T-helper 17 cell (primary cell): ENCODE results near the gene PTPRM. TPM values are rescaled to one million over a fixed set of nuclear protein-coding genes. Genes with fewer than 3 reads are reported as not detected.

Source experiments
- ATAC-seq: fragments of 150-1000 bp; cut with Tn5 transposase; 2 replicates; pipeline ENCODE4 v1.10.0; 2021; ENCODE audit warnings: mild to moderate bottlenecking, moderate library complexity
- DNase-seq, 3 donors: peaks; one replicate each; pipeline versions ENCODE4 v3.0.0 to v3.0.0-alpha.2; 2020 to 2021
- H3K9me3 ChIP-seq: one replicate; pipeline ENCODE4 v1.7.0; 2013; ENCODE audit warnings: low read length, mild to moderate bottlenecking; ENCODE audit not compliant: control insufficient read depth, poor library complexity, severe bottlenecking
- H3K27ac Mint-ChIP-seq: one replicate; pipeline ENCODE4 v1.8.0; 2022; ENCODE audit warnings: mild to moderate bottlenecking, moderate library complexity, mixed read lengths
- H3K27me3 Mint-ChIP-seq: one replicate; pipeline ENCODE4 v1.8.0; 2022; ENCODE audit warnings: mixed read lengths
- H3K36me3 Mint-ChIP-seq: one replicate; pipeline ENCODE4 v1.8.0; 2022; ENCODE audit warnings: low read depth, mixed read lengths
- H3K4me1 Mint-ChIP-seq: one replicate; pipeline ENCODE4 v1.8.0; 2022; ENCODE audit warnings: mild to moderate bottlenecking, mixed read lengths
- H3K4me3 Mint-ChIP-seq: one replicate; pipeline ENCODE4 v1.8.0; 2022; ENCODE audit warnings: mild to moderate bottlenecking, moderate library complexity, mixed read lengths
- total RNA-seq, 4 donors: library from RNA in 2 of 4; stranded (reverse) in 2 of 4; gene quantifications; one replicate each; pipeline ENCODE4 v1.2.3 and lab custom pipeline; 2022 to 2026

The PTPRM gene
- total RNA-seq, 2 donors from 2014 or later: 25.6 to 44.8 TPM

DNA sequence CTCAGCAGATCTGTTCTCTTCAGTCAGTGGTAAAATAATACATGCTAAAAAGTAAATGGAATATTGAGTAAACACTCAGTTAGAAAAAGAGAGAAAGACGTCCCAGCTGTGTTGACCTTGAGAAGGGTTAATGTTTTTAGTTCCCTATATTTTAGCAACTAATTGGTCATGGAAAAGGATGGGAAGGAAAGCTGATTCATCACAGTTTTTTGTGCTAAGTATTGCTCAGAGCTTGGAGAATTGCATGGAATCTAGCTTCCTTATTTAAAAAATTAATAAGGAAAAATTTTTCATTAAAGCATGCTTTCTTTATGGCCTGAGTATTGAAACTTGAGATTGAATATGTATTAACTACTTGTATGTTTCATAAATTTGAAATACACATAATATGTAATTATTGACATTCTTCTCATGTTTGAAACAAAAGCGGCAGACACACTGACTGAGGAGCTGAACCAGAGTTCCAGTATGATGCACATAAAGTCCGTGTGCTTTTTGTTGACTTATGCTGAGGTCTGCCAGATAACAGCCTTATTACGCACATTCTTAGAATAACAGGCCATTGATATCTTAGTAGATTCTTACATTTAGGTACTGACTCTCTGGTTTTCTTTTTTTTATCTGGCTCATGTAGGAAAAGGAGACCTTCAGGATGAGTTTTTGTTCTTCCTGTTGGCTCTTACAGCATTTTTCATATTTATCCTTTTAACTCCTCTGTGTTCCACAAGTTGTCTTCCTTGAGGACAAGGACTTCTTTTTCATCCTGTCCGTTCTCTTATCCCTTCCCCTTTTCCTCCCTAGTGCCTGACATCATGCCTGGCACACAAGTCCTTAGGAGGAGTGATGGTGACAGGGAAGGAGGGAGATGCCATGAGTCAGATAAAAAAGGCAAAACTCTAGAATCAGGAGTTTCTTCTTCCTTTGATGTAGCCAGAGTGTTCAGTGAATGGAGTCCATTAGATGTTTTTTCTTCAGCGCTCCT, 194.1 kb downstream of the PTPRM start:
- DNase-seq: no peak
- Mint-ChIP-seq H3K36me3 (no peaks in the 10 kb centered on the region), H3K4me1 (no peaks in the 10 kb centered on the region), H3K27me3 (no peaks in the 10 kb centered on the region), H3K27ac (no peak overlapping the region), H3K4me3 (no peak overlapping the region)
- no peak for ATAC-seq
- no peaks in the 10 kb centered on the region for H3K9me3 ChIP-seq

DNA sequence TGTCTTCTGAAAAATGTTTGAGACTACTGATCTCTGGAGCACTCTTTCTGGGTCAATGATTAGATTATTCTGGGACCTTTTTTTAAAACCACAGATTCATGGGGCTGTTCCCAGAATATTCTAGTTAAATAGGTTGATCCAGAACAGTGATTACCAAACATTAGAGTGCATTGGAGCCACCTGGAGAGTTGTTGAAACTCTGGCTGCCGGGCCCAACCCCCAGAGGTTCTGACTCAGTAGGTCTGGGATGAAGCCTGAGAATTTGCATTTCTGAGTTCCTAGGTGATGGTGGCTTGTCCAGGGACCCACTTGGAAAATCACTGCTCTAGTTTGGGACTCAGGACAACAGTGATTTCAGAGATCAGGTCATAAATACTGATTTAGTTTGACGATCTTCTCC, 197.3 kb downstream of the PTPRM start:
- Mint-ChIP-seq H3K27ac (no peak overlapping the region), H3K27me3 (no peaks in the 10 kb centered on the region), H3K4me3 (no peak overlapping the region), H3K36me3 (no peaks in the 10 kb centered on the region), H3K4me1 (no peaks in the 10 kb centered on the region)
- DNase-seq: no peak
- no peaks in the 10 kb centered on the region for H3K9me3 ChIP-seq
- no peak for ATAC-seq

DNA sequence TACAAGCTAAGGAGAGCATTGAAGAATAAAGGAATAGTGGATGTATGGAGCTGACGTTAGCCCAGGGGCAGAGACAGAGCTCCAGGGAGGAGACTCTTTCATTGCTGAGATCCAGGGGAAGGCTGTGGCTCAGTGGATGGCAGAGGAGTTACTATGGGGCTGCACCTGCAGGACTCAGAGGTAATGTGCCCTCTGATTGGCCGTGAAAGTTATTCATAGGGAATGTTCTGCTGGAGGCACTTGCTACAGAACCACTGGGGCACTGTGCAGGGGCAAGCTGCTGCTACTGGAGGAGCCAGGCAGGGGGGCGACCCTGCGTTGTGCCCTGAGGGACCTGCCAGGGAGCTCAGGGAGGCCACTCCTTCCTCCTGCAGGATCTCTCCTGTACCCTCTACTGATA, 199.2 kb downstream of the PTPRM start:
- H3K9me3 ChIP-seq: no peaks in the 10 kb centered on the region
- no peaks in the 10 kb centered on the region for H3K4me1 Mint-ChIP-seq
- ATAC-seq (no peak), DNase-seq (no peak)
- H3K27ac Mint-ChIP-seq: no peak overlapping the region
- H3K27me3 Mint-ChIP-seq: no peaks in the 10 kb centered on the region
- H3K4me3 Mint-ChIP-seq: no peak overlapping the region
- H3K36me3 Mint-ChIP-seq: no peaks in the 10 kb centered on the region

DNA sequence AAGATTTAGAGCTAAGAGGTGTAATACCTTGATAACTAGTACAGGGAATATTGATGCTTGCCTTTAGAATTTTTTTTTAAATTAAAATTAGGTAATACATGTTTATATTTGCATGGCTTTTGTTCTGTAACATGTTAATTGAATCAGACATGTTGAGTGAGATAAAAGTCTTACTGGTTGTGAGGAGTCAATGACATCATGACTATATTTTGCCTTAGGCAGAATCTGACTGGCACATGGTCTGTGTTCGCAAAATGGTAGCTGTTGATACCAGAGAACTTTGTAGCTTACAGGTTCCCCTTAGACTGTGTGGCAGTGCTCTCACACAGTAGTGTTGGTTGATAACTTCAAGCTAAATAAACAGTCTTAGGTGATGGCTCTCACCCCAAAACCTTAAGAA, 199.7 kb downstream of the PTPRM start:
- Mint-ChIP-seq H3K4me1 (no peaks in the 10 kb centered on the region), H3K27ac (no peak overlapping the region), H3K27me3 (no peaks in the 10 kb centered on the region), H3K4me3 (no peak overlapping the region), H3K36me3 (no peaks in the 10 kb centered on the region)
- no peaks in the 10 kb centered on the region for H3K9me3 ChIP-seq
- ATAC-seq (no peak), DNase-seq (no peak)

DNA sequence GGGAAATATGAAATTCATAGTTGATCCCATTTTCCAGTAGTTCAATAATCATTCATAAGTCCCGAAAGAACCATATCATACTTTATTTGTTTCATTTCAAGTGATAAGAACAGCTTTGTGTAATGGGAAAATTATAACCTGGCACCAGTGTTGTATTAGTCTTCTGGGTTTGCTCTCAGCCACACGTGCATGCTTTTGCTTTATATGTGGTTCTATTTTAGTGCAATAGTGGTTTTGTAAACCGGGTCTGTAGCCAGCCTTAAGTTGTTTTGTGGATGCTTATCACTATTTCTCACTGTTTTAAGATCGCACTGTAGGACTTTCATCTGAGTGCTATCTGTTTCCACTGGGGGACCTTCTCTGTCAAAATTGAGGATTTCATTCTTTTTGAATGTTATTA, 203.8 kb downstream of the PTPRM start:
- H3K27me3 Mint-ChIP-seq: no peaks in the 10 kb centered on the region
- H3K4me3 Mint-ChIP-seq: no peak overlapping the region
- H3K9me3 ChIP-seq: no peaks in the 10 kb centered on the region
- ATAC-seq (no peak), DNase-seq (no peak)
- no peak overlapping the region for H3K27ac Mint-ChIP-seq
- no peaks in the 10 kb centered on the region for H3K36me3 Mint-ChIP-seq
- H3K4me1 Mint-ChIP-seq: no peaks in the 10 kb centered on the region

DNA sequence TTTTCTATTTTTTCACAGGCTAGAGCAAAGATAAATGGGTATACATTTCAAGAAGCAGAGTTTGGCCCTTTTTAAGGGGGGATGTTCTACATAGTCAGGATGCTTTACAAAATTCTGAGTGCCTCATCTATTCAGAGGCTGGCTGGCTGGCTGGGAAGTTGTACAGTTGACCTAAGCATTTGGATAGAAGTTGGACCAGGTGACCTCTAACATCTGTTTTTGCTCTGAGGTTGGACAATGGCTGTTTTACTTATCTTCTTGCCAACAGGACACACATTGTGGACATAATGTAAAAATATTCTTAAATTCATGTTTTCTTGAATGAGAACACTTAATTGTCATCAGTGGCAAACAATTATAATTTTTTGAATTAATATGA, 205.4 kb downstream of the PTPRM start:
- H3K27me3 Mint-ChIP-seq: no peaks in the 10 kb centered on the region
- DNase-seq (no peak), ATAC-seq (no peak)
- H3K27ac Mint-ChIP-seq: no peak overlapping the region
- no peaks in the 10 kb centered on the region for H3K36me3 Mint-ChIP-seq
- H3K4me1 Mint-ChIP-seq: no peaks in the 10 kb centered on the region
- no peak overlapping the region for H3K4me3 Mint-ChIP-seq
- H3K9me3 ChIP-seq: no peaks in the 10 kb centered on the region

DNA sequence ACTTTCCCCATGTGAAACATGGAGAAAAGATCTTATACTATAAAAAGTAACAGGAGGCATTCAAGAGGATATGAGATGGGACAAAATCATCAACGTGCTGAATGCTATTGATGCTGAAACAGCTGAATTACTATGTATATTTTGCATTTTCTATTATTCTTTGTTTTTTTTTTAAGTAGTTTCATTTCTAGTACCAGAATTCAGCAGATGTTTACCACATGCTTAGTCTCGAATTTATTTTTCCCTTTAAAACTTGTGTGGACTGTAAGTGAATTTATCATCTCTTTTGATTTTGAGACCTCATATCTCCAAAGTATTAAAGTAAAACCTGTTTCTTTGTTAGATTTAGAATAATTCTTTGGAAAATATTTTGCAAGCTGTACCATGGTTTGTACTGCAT, 205.8 kb downstream of the PTPRM start:
- H3K4me1 Mint-ChIP-seq: no peaks in the 10 kb centered on the region
- H3K36me3 Mint-ChIP-seq: no peaks in the 10 kb centered on the region
- H3K9me3 ChIP-seq: no peaks in the 10 kb centered on the region
- ATAC-seq: no peak
- H3K27ac Mint-ChIP-seq: no peak overlapping the region
- H3K4me3 Mint-ChIP-seq: no peak overlapping the region
- DNase-seq: no peak
- no peaks in the 10 kb centered on the region for H3K27me3 Mint-ChIP-seq

DNA sequence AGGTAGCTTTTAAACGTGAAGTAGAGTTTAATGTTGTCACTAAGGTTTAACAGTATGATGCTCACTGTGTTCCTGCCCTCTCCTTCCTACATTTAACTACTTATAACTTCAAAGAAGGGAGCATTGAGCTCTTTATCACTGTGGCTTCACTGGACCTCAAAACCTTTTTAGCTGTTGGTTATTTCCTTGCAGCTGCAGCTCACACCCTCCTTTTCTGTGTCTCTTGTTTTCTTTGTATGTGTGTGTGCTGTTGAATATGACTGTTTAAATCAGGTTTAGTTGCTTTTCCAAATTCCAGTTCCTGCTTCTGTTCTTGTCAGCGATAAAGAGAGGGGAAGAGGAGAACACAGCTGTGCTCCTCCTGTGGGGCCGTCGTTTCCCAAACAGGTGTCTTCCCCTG, 208.0 kb downstream of the PTPRM start:
- H3K4me3 Mint-ChIP-seq: no peak overlapping the region
- no peak for DNase-seq
- no peaks in the 10 kb centered on the region for H3K4me1 Mint-ChIP-seq
- H3K27ac Mint-ChIP-seq: no peak overlapping the region
- no peaks in the 10 kb centered on the region for H3K36me3 Mint-ChIP-seq
- H3K27me3 Mint-ChIP-seq: no peaks in the 10 kb centered on the region
- H3K9me3 ChIP-seq: no peaks in the 10 kb centered on the region
- ATAC-seq: no peak

DNA sequence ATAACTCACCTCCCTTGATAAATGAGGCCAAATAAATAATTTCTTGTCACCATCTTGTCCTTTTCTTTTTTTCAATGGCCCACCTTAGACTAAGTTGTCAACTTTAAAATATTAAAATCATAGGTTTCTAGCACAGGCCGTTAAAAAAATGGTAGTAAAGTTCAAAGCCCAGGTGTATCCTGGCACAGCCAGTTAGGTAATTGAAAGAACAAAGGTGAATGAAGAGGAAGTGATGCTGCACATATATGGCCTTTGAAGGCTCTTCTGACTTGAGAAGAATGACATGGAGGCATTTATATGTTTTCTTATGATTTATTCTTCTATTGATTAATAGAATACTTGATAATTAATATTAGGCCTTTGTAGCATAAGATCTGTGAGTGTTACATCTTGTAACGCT, 208.7 kb downstream of the PTPRM start:
- no peak for DNase-seq
- Mint-ChIP-seq H3K27me3 (no peaks in the 10 kb centered on the region), H3K36me3 (no peaks in the 10 kb centered on the region), H3K4me1 (no peaks in the 10 kb centered on the region), H3K4me3 (no peak overlapping the region), H3K27ac (no peak overlapping the region)
- ATAC-seq: no peak
- no peaks in the 10 kb centered on the region for H3K9me3 ChIP-seq

DNA sequence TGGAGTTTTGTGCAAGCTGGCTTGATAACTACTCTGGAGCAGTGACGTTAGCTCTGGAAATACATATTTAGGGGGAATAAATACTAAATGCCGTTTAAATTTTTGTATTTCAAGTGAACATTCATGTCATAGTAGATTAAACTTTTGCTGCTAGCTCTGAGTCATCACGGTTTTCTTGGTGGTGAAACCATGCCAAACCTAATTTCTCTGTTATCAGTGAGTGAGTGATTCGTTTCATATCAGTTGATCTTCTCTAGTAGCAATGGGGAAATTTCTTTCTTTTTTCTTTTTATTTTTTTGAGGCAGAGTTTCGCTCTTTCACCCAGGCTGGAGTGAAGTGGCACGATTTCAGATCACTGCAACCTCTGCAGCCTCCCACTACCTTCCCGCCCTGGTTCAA, 211.1 kb downstream of the PTPRM start:
- Mint-ChIP-seq H3K27me3 (no peaks in the 10 kb centered on the region), H3K27ac (no peak overlapping the region), H3K4me3 (no peak overlapping the region), H3K4me1 (no peaks in the 10 kb centered on the region), H3K36me3 (no peaks in the 10 kb centered on the region)
- ATAC-seq: no peak
- H3K9me3 ChIP-seq: no peaks in the 10 kb centered on the region
- DNase-seq: no peak

DNA sequence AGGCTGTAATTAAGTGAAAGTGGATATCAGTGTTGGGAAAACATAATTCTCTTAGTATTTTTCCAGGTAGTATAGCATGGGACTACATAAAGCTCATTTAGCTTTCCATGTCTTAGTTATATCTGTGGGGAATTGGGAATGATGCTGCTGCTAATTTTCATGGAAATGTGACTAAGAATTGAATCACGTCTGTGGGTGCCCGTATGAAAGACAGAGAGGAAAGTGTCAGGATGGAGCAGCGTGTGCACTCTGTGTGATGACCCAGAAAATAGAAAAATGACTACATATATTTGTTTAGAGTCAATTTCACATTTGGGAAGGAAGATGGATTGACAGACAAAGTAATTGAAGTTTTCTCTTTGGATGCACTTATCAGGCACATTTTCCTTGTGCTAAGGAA, 212.1 kb downstream of the PTPRM start:
- Mint-ChIP-seq H3K27me3 (no peaks in the 10 kb centered on the region), H3K27ac (no peak overlapping the region), H3K36me3 (no peaks in the 10 kb centered on the region), H3K4me1 (no peaks in the 10 kb centered on the region), H3K4me3 (no peak overlapping the region)
- DNase-seq: no peak
- no peak for ATAC-seq
- H3K9me3 ChIP-seq: no peaks in the 10 kb centered on the region

DNA sequence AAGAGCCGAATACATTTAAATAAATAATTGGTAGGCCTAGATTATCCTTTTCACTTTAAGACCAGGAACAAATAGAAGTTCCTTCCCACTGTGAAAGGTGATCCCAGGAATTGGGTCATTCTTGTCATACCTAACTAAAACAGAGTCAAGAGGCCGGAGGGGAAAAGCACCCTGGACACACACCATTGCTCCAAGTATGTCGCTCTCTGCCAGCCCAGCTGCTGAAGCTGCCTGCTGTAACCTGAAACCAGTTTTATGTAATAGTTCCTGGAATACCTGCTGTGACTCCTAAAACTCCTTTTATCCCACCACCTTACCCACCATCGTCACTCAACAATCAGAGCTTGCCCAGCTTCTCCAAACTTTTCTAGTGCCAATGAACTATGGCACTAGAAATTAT, 217.1 kb downstream of the PTPRM start:
- Mint-ChIP-seq H3K4me3 (no peak overlapping the region), H3K4me1 (no peaks in the 10 kb centered on the region), H3K27ac (no peak overlapping the region), H3K36me3 (no peaks in the 10 kb centered on the region), H3K27me3 (no peaks in the 10 kb centered on the region)
- ATAC-seq (no peak), DNase-seq (no peak)
- no peaks in the 10 kb centered on the region for H3K9me3 ChIP-seq

DNA sequence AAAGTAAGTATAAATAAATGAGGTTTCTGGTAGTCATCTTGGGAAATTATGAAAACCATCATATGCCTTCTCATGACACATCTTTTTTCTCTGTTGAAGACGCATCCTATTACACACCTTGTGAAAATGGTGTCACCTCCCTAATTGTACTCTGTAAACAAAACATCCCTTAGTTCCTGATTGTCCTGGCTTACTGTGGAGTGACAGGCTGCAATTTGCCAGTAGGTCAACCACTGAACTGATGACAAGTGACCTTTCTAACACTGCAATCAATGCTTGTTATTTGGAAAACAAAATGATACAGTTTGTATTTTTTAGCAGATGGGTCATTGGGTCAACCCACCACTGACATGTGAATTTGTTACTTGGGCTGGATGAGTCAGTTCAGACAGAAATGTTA, 219.5 kb downstream of the PTPRM start:
- H3K27ac Mint-ChIP-seq: no peak overlapping the region
- H3K36me3 Mint-ChIP-seq: no peaks in the 10 kb centered on the region
- no peaks in the 10 kb centered on the region for H3K27me3 Mint-ChIP-seq
- no peak for ATAC-seq
- H3K4me3 Mint-ChIP-seq: no peak overlapping the region
- H3K4me1 Mint-ChIP-seq: no peaks in the 10 kb centered on the region
- H3K9me3 ChIP-seq: no peaks in the 10 kb centered on the region
- DNase-seq: no peak

DNA sequence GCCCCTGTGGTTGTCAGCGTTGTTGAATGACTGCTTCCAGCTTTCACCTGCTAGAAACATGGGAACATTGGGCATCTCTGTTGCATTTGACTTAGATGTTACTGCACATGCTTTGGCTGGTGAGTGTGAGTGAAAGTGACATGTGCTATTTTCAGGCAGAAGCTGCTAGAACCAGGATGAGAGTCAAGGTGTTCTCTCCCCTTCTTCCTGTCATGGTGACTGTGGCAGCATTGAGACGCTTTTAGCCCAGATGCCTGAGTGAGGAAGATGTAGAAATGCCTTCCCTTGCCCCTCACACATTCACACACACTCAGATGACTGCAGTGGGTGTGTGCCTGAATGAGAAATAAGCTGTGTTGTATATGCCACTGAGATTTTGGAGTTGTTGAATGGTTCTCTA, 220.2 kb downstream of the PTPRM start:
- no peaks in the 10 kb centered on the region for H3K36me3 Mint-ChIP-seq
- ATAC-seq (no peak), DNase-seq (no peak)
- no peaks in the 10 kb centered on the region for H3K4me1 Mint-ChIP-seq
- no peak overlapping the region for H3K27ac Mint-ChIP-seq
- no peak overlapping the region for H3K4me3 Mint-ChIP-seq
- no peaks in the 10 kb centered on the region for H3K27me3 Mint-ChIP-seq
- no peaks in the 10 kb centered on the region for H3K9me3 ChIP-seq
